NCI-H1105 treated with DMSO at 0.1 percent for 48 hours (cell line): ENCODE results near the gene SULT1C2.

Source experiments
- DNase-seq: peaks from one replicate; lab custom pipeline; 2025; lab: John Stamatoyannopoulos, UW

SULT1C2 gene

DNA sequence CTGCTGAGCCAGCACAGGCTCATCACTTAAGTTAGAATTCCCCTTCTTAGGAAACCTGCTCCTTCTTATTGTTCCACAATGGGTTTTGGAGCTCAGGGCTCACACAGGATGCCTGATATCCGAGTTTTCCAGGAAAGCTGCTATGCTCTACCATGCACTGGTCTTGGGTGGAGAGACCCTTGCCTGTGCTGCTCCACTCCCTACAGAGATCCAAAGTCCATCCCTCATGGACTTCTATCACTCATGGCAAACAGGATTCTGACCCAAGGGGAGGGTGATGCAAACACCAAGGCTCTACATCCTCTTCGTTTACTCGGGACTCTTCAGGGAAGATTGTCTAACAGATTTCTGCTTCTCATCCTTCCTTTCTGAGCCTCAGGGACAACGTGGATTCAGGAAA, 5.2 kb downstream of the SULT1C2 start:
- no peak for DNase-seq

DNA sequence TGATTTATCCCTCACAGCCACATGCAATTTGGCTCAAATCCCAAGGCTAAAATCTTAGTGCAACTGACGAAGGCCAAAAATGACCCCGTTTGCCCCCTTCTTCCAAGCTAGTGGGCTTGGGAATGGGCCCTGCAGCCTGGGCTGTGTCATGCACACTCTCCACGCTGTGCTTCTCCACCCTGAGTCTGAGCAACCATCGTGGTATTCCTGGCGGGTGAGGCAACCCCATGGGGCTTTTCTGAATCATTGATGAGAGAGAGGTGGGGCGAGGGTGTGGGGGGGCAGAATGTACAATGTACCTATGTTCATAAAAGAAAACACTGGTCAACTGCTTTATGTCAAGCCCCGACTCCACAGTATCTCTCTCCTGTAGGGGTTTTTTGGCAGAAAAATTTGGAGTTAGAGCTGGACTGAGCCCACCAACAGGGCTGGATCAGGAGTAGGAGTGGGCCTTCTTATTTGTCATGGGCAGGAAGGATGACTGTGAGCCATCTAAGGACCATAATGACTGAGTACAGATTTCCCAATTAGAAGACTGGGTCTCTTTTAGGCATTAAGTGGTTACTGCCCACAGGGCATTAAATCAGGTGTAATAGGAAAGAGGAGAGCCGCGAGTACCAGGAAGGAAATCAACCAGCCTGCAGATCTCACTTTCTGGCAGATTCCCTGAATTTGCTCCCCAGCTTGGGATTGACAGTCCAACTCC, 8.9 kb downstream of the SULT1C2 start:
- DNase-seq = no peak

GRCh38 chr2:108301558-108301957, 12.9 kb downstream of the SULT1C2 start:
- DNase-seq = no peak

DNA sequence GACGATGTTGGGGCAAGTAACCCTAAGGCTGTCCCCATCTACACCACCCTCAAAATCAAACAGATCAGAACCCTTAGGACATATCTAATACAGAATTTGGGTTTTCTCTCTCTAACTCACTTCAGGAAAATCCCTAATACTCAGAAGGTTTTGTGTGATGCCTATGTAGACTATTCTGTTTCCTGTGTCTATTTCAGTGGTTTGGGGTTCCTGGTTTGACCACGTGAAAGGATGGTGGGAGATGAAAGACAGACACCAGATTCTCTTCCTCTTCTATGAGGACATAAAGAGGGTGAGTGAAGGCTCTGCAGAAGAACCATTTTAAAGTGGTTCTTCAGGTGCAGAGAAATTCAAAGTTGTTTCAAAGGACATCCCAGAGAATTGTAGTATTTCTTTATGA, 16.3 kb downstream of the SULT1C2 start:
- no peak for DNase-seq

DNA sequence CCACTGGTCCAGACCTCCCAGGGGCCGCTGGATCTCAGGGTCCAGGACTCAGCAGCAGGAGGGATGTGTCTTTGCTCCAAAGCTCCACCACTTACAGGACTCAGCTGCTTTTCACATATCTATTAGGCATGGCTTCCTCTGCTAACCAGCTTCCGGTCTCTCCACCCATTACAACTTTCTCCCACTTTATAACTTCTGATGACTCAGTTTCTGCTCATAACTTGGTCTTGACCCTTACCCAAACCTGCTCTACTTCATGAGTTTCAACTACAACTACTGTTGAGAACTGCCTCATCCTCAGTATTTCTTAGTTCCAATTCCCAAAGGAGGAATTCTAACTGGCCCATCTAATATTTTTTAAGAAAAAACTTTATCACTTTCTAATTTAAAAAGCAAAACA, 17.2 kb downstream of the SULT1C2 start:
- DNase-seq = no peak

- no peak for DNase-seq
These were observed 21.2 kb downstream of the SULT1C2 start for GRCh38 chr2:108309903-108310302.

- no peak for DNase-seq
These were observed 26.0 kb downstream of the SULT1C2 start for GRCh38 chr2:108314586-108315296.

- DNase-seq = no peak
These were observed 26.8 kb downstream of the SULT1C2 start for GRCh38 chr2:108315444-108315934.

GRCh38 chr2:108316033-108316432, 27.3 kb downstream of the SULT1C2 start:
- no peak for DNase-seq

DNA sequence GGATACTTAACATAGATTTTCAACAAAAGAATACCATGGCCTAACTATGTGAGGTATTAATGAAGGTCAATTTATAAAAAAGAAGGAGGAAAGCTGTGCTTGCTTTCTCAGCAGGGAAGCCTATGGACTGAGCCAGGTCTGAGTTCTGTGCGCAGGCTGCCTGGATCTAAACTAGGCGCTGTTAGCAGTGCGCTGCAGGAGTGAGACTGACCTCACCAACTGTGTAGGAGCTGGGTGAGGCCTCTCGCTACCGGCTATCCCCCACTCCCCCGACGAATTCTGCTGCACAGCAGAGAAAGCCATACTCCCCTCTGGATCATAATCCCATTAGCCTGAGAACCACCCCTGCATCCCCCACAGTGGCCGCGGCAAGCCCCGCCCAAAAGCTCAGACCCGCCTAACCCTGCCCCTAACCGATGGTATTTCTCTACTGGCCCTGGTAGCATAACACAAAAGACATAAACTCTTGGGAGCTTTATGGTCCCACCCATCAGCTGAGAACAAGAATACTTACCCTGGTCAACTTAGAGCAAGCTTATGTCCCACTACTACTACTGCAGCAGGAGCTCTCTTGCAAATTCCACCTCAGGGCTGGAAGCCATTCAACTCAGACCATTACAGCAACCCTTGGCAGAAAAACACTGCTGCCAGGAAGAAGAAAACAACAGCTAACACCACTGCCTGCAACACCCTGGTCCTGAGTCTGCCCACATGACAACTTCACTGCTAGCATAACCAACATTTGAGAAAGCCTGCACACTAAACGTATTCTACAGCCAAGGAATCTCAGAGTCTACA, 28.0 kb downstream of the SULT1C2 start:
- no peak for DNase-seq

DNA sequence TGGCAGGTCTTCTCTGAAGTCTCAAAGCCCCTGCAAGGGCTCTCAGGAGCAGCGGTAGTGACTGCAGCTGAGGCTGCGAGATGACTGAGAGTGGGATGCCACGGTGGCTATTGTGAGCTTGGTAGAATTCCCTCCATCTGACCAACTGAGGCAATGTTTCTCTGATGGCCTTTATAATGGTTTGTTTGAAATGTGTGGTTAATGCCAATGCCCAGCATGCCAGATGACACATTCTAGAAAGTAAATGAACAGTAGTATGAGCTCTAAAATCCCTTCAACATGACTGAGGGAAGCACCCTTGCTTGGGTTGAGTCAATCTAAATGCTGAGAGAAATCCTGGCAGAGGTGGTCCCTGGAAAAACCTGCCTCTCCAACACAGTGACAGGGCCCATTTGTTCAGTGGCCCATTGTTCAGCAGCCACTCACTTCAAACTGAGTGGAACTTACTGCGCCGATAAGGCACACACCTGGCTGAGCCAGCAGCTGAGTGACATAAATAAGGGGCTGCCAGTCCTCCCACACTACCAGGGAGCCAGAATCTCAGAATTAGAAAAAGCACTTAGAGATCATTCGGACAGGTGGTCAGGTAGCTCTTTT, 31.7 kb downstream of the SULT1C2 start:
- peak; percentile 82 for DNase-seq

GRCh38 chr2:108323619-108324018, 34.9 kb downstream of the SULT1C2 start:
- DNase-seq = no peak

- no peak for DNase-seq
These were observed 36.0 kb downstream of the SULT1C2 start for GRCh38 chr2:108324531-108325255.

- no peak for DNase-seq
These were observed 37.1 kb downstream of the SULT1C2 start for GRCh38 chr2:108325756-108326155.

GRCh38 chr2:108329771-108330170, 41.1 kb downstream of the SULT1C2 start:
- DNase-seq = no peak

- DNase-seq = no peak
These were observed 42.3 kb downstream of the SULT1C2 start for GRCh38 chr2:108330979-108331378.

- no peak for DNase-seq
These were observed 57.3 kb downstream of the SULT1C2 start for GRCh38 chr2:108345951-108346350.

GRCh38 chr2:108346827-108347226, 58.1 kb downstream of the SULT1C2 start:
- no peak for DNase-seq

DNA sequence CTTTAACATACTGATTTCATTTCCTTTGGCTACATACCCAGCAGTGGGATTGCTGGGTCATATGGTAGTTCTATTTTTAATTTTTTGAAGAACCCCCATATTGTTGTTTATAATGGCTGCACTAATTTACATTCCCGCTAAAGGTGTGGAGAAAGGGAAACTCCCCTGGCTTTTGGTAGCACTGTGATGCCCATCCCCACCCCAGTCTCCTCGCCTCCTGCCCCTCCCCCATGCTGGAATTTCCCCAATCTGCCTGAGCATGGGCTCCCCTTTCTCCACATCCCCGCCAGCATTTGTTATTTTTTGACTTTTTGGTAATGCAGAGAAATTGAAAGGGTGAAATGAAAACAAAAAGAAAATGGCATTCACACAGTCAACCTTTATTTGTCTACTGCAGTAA, 59.1 kb downstream of the SULT1C2 start:
- no peak for DNase-seq

DNA sequence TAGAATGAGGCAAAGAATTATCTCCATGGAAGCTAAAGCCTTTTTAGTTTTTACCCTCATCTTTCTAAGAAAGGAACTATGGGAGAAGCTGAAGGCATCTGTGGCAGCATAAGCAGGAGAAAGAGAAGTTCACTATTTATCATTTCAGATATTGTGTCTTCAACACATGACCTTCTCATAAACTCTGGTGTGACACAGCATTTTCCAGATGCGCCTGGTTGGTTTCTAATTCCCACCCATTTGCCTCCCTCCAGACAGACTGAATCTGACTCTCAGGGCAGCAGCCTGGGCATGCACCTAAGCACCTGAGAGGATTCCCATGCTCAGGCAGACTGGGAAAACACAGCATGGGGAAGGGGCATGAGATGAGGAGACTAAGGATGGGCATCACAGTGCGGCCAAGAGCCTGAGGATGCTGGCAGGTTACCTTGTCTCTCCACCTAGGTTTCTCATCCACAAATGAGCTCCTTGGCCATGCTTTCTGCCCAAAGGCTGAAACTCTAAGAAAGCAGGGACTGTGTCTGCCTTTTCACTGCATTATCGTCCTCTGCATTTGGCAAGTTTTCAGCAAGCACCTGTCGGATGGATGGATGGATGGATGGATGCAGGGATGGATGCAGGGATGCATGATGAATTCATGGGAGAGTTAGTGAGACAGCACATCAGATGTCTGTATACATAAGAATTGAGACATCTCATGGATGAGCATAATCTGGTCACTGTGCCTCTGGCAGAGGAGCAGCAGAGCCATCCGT, 60.3 kb downstream of the SULT1C2 start:
- no peak for DNase-seq

DNA sequence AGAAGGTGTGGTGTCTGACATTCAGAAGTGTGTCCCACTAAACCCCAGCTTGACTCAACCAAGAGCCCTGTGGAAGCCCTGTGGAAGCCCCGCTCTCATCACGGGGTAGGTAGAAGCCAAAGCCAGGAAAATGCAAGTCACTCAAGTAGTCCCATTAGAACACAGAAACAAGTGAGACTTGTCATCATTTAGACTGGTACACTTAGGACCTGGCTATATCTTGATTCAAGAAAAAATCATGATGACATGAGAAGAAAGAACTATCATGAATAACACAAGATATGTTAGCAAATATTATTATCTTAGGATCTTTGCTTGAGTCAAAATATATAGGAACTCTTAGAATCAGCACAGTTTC, 60.9 kb downstream of the SULT1C2 start:
- DNase-seq = no peak
